Measurements from ENCODE around the gene LCE5A.

The LCE5A gene

GRCh38 chr1:152510503-152510902, at the start of gene LCE5A:
Gene LCE5A, plus strand, starts transcription at chr1:152510803. Its CDS starts 732 bp downstream, at chr1:152511535.
- no peak within 1 kb of the TSS for H3K4me3 ChIP-seq (ENCODE audit: low read depth, low read length)
- no peak for DNase-seq (ENCODE audit: low read depth)
- TF ChIP-seq CTCF (IDR thresholded peaks at IDR 0.05; ENCODE audit: insufficient read depth, low read depth, low read length, missing control alignments): no peak

GRCh38 chr1:152461544-152461943, 49.1 kb upstream of the LCE5A start:
- DNase-seq (ENCODE audit: low read depth): peak; percentile 56

GRCh38 chr1:152462636-152463035, 48.0 kb upstream of the LCE5A start:
- TF ChIP-seq CTCF (IDR thresholded peaks at IDR 0.05; ENCODE audit: insufficient read depth, low read depth, low read length, missing control alignments): no peak
- no peak overlapping the region for H3K4me3 ChIP-seq (ENCODE audit: low read depth, low read length)
- no peak for DNase-seq (ENCODE audit: low read depth)

More at GRCh38 chr1:152461544-152461943, 49.1 kb upstream of the LCE5A start:
- no peak overlapping the region for H3K4me3 ChIP-seq (ENCODE audit: low read depth, low read length)
- peak; percentile 42 for TF ChIP-seq CTCF (IDR thresholded peaks at IDR 0.05; ENCODE audit: insufficient read depth, low read depth, low read length, missing control alignments)

DNA sequence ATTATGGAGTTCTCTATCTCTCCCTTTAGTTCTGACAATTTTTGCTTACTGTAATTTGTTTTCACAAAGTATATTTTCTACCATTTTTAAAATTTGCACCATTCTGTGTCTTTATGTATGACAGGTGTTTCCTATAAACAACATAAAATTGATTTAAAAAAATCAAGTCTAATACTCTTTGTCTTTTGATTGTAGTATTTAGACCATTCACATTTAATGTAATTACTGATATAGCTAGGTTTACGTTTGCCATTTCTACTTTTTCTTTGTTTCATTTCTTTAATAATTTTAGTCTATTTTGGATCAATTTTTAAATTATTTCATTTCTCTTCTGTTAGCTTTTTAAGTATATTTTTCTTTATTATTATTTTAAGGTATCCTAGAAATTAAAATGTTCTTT, 44.4 kb upstream of the LCE5A start:
- no peak for DNase-seq (ENCODE audit: low read depth)
- TF ChIP-seq CTCF (IDR thresholded peaks at IDR 0.05; ENCODE audit: insufficient read depth, low read depth, low read length, missing control alignments): no peak
- no peak overlapping the region for H3K4me3 ChIP-seq (ENCODE audit: low read depth, low read length)

DNA sequence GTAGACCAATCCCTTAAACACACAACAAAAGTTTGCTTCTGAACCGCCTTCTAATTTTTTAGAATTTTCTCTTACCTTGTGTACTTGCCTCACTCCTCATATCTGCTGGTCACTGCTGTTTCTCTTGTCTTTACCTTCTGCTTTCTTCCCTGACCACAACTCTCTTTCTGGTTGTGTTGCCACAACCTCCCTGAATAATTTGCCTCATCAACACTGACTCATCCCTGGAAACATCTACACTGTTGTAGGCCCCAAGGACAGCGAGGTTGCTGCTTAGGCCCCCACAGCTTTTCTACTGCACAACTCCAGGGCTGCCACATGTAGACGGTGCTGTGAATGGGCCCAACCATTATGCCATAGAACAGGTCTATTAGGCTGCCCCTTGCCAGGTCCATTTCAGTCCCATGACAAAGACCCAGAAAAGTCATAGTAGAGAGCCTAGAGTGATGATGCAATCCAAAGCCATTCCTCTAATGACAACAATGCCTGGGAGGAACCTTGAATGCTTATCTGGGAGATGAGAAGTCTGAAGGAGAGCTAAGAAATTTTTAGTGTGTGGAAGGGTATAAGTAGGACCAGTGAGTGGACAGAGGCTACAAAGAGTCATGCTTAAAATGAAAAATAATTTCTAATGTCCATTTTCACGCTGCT, 36.6 kb upstream of the LCE5A start:
- no peak for DNase-seq (ENCODE audit: low read depth)
- no peak for TF ChIP-seq CTCF (IDR thresholded peaks at IDR 0.05; ENCODE audit: insufficient read depth, low read depth, low read length, missing control alignments)

GRCh38 chr1:152479792-152480595, 30.6 kb upstream of the LCE5A start:
- H3K4me3 ChIP-seq (ENCODE audit: low read depth, low read length): no peak overlapping the region
- TF ChIP-seq CTCF (IDR thresholded peaks at IDR 0.05; ENCODE audit: insufficient read depth, low read depth, low read length, missing control alignments): peak; percentile 57
- DNase-seq (ENCODE audit: low read depth): peak; percentile 60

More for the DNA sequence above, 36.6 kb upstream of the LCE5A start:
- H3K4me3 ChIP-seq (ENCODE audit: low read depth, low read length): no peak overlapping the region

Data from GM12865 (cell line).